ENCODE data around the gene KLK12. TPM values are rescaled to one million over a fixed set of nuclear protein-coding genes. Genes with fewer than 3 reads are reported as not detected.

The KLK12 gene
- total RNA-seq, 4 donors from 2014 or later = not detected

DNA sequence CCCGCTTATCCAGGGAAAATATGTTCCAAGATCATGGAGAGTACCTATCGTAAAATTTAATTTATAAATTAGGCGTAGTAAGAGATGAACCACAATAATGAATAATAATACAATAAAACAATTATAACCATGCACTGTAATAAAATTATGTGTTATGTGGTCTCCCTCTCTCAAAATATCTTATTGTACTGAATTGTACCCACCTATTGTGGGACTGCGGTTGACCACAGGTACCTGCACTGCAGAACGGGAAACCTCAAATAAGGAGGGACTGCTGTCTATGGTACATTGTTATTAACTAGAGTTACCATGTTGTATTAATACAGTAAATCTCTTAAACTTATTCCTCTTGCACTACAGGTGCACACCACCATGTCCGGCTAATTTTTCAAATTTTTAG is 5.3 kb upstream of the KLK12 start:
- Histone ChIP-seq H3K36me3 (no peaks in the 10 kb centered on the region), H3K27ac (replicated peaks in 1 of 4) (no peak overlapping the region), H3K4me3 (no peak overlapping the region), H3K4me1 (no peaks in the 10 kb centered on the region), H3K9me3 (no peaks in the 10 kb centered on the region), H3K27me3 (peaks cover 0 to 14% (median 0%) of the 10 kb centered on the region in 4 donors)
- 90% methylated on average over 6 of the region's 6 CpGs for WGBS
- no peak for TF ChIP-seq EP300 (IDR thresholded peaks at IDR 0.05)
- no peak for TF ChIP-seq POLR2AphosphoS5 (IDR thresholded peaks at IDR 0.05)
- TF ChIP-seq, protein P1, sequence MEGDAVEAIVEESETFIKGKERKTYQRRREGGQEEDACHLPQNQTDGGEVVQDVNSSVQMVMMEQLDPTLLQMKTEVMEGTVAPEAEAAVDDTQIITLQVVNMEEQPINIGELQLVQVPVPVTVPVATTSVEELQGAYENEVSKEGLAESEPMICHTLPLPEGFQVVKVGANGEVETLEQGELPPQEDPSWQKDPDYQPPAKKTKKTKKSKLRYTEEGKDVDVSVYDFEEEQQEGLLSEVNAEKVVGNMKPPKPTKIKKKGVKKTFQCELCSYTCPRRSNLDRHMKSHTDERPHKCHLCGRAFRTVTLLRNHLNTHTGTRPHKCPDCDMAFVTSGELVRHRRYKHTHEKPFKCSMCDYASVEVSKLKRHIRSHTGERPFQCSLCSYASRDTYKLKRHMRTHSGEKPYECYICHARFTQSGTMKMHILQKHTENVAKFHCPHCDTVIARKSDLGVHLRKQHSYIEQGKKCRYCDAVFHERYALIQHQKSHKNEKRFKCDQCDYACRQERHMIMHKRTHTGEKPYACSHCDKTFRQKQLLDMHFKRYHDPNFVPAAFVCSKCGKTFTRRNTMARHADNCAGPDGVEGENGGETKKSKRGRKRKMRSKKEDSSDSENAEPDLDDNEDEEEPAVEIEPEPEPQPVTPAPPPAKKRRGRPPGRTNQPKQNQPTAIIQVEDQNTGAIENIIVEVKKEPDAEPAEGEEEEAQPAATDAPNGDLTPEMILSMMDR (IDR thresholded peaks at IDR 0.05) = no peak
- no peak for TF ChIP-seq POLR2A (IDR thresholded peaks at IDR 0.05; ENCODE audit: low read depth)
- intact Hi-C loops (cut with DNase I) = no loop called here
- no peak for DNase-seq (ENCODE audit: extremely low spot score)

GRCh38 chr19:51036519-51036918 is 1.7 kb upstream of the KLK12 start:
- DNase-seq (ENCODE audit: extremely low spot score) = no peak
- TF ChIP-seq POLR2A (IDR thresholded peaks at IDR 0.05; ENCODE audit: low read depth) (no peak), EP300 (IDR thresholded peaks at IDR 0.05) (no peak), POLR2AphosphoS5 (IDR thresholded peaks at IDR 0.05) (no peak)
- TF ChIP-seq, protein P1 (IDR thresholded peaks at IDR 0.05) = no peak
- WGBS = 57% methylated on average over 9 of the region's 9 CpGs
- intact Hi-C loops (cut with DNase I) = no loop called here
- Histone ChIP-seq H3K27me3 (peaks cover 0 to 34% (median 0%) of the 10 kb centered on the region in 4 donors), H3K36me3 (no peaks in the 10 kb centered on the region), H3K9me3 (no peaks in the 10 kb centered on the region), H3K4me3 (no peak overlapping the region), H3K4me1 (no peaks in the 10 kb centered on the region), H3K27ac (replicated peaks in 1 of 4) (no peak overlapping the region)

DNA sequence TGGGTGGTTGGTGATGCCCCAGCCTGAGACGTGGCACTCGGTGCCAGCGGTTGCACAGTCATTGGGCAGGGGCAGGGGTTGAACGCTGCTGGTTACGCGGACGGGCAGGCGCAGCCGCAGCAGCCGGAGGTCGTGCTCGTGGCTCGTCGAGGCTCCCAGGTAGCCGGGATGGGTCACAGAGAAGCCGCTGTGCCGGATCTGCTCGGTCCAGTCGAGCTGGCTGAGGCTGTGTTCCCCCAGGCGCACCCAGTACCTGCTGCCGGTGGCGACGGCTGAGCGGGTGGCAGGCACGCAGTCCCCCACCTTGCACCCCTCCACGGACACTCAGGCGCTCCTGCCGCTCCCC is 2.9 kb downstream of the KLK12 start:
- intact Hi-C loops (cut with DNase I) = no loop called here
- Histone ChIP-seq H3K27ac (replicated peaks in 1 of 4) (no peak overlapping the region), H3K4me1 (no peaks in the 10 kb centered on the region), H3K9me3 (no peaks in the 10 kb centered on the region), H3K27me3 (peaks cover 0 to 67% (median 0%) of the 10 kb centered on the region in 4 donors), H3K4me3 (no peak overlapping the region), H3K36me3 (no peaks in the 10 kb centered on the region)
- 78% methylated on average over 14 of the region's 28 CpGs for WGBS
- TF ChIP-seq POLR2AphosphoS5 (IDR thresholded peaks at IDR 0.05) (no peak), POLR2A (IDR thresholded peaks at IDR 0.05; ENCODE audit: low read depth) (no peak), EP300 (IDR thresholded peaks at IDR 0.05) (no peak)
- TF ChIP-seq, protein P1 (IDR thresholded peaks at IDR 0.05) = no peak
- DNase-seq (ENCODE audit: extremely low spot score) = no peak

GRCh38 chr19:51031220-51031879 is 3.5 kb downstream of the KLK12 start:
- Histone ChIP-seq H3K36me3 (no peaks in the 10 kb centered on the region), H3K4me3 (no peak overlapping the region), H3K4me1 (no peaks in the 10 kb centered on the region), H3K27me3 (peaks cover 0 to 72% (median 0%) of the 10 kb centered on the region in 4 donors), H3K27ac (replicated peaks in 1 of 4) (no peak overlapping the region), H3K9me3 (no peaks in the 10 kb centered on the region)
- intact Hi-C loops (cut with DNase I) = no loop called here
- TF ChIP-seq, protein P1 (IDR thresholded peaks at IDR 0.05) = no peak
- no peak for TF ChIP-seq POLR2AphosphoS5 (IDR thresholded peaks at IDR 0.05)
- no peak for TF ChIP-seq EP300 (IDR thresholded peaks at IDR 0.05)
- TF ChIP-seq POLR2A (IDR thresholded peaks at IDR 0.05; ENCODE audit: low read depth) = no peak
- no peak for DNase-seq (ENCODE audit: extremely low spot score)
- WGBS = 84% methylated on average over 4 of the region's 7 CpGs

- 84% methylated on average over 13 of the region's 13 CpGs for WGBS
- Histone ChIP-seq H3K4me3 (no peak overlapping the region), H3K4me1 (no peaks in the 10 kb centered on the region), H3K27me3 (peaks cover 0 to 77% (median 4%) of the 10 kb centered on the region in 4 donors), H3K9me3 (no peaks in the 10 kb centered on the region), H3K27ac (replicated peaks in 1 of 4) (no peak overlapping the region), H3K36me3 (no peaks in the 10 kb centered on the region)
- no peak for TF ChIP-seq EP300 (IDR thresholded peaks at IDR 0.05)
- TF ChIP-seq POLR2A (IDR thresholded peaks at IDR 0.05; ENCODE audit: low read depth) = no peak
- TF ChIP-seq, protein P1 (IDR thresholded peaks at IDR 0.05) = no peak
- no peak for TF ChIP-seq POLR2AphosphoS5 (IDR thresholded peaks at IDR 0.05)
- no peak for DNase-seq (ENCODE audit: extremely low spot score)
- intact Hi-C loops (cut with DNase I) = no loop called here
Measured at GRCh38 chr19:51030631-51031030, 4.2 kb downstream of the KLK12 start.

Data from esophagus muscularis mucosa (tissue), 4 donors.